NOMO-1 treated with DMSO at 0.1 percent for 48 hours (cell line): ENCODE data around the gene KDM6B.

ENCODE experiments used
- DNase-seq: peaks from one replicate; lab custom pipeline; 2025; ENCODE audit not compliant: unreplicated experiment; lab: John Stamatoyannopoulos, UW

The KDM6B gene

GRCh38 chr17:7839190-7839875 lies 5.3 kb downstream of the KDM6B start:
- peak; percentile 72 for DNase-seq

GRCh38 chr17:7839876-7840261 lies 5.9 kb downstream of the KDM6B start:
- no peak for DNase-seq

- no peak for DNase-seq
Measured at GRCh38 chr17:7840441-7840840, 6.4 kb downstream of the KDM6B start.

GRCh38 chr17:7840875-7841274 lies 6.9 kb downstream of the KDM6B start:
- no peak for DNase-seq

GRCh38 chr17:7841396-7841914 lies 7.4 kb downstream of the KDM6B start:
- DNase-seq, result peak; percentile 46

GRCh38 chr17:7841915-7842379 lies 7.9 kb downstream of the KDM6B start:
- peak; percentile 64 for DNase-seq

GRCh38 chr17:7842380-7843256 lies 8.6 kb downstream of the KDM6B start:
- DNase-seq, result peak; percentile 71

GRCh38 chr17:7843257-7843535 lies 9.2 kb downstream of the KDM6B start:
- DNase-seq, result no peak

GRCh38 chr17:7843536-7844291 lies 9.7 kb downstream of the KDM6B start:
- DNase-seq, result peak; percentile 73

- DNase-seq, result peak; percentile 94
Measured at GRCh38 chr17:7844292-7845154, 10.5 kb downstream of the KDM6B start.

GRCh38 chr17:7845359-7846062 lies 11.5 kb downstream of the KDM6B start:
- no peak for DNase-seq

GRCh38 chr17:7846063-7846735 lies 12.2 kb downstream of the KDM6B start:
- no peak for DNase-seq

GRCh38 chr17:7846765-7847661 lies 13.0 kb downstream of the KDM6B start:
- DNase-seq, result no peak

GRCh38 chr17:7848131-7848579 lies 14.1 kb downstream of the KDM6B start:
- no peak for DNase-seq

- no peak for DNase-seq
Measured at GRCh38 chr17:7848739-7849129, 14.7 kb downstream of the KDM6B start.

- no peak for DNase-seq
Measured at GRCh38 chr17:7849130-7849750, 15.2 kb downstream of the KDM6B start.

- no peak for DNase-seq
Measured at GRCh38 chr17:7849751-7850504, 15.9 kb downstream of the KDM6B start.
